Lung (tissue), 12 donors: ENCODE measurements around the gene ULK3. TPM values are rescaled to one million over a fixed set of nuclear protein-coding genes. Genes with fewer than 3 reads are reported as not detected.
A peak's percentile ranks its signal among the peaks of the same experiment; 100 is the strongest.

Source experiments
- ATAC-seq: fragments of 200-7000 bp; cut with Tn5 transposase; one replicate; pipeline ENCODE4 v1.9.1; 2020; ENCODE audit warnings: moderate number of reproducible peaks; ENCODE audit not compliant: insufficient read depth, low FRiP score
- DNase-seq, 3 donors: peaks; one replicate each; pipeline ENCODE4 v3.0.0-alpha.2; 2013 to 2017
- H3K27ac ChIP-seq, 2 donors: one replicate each; pipeline ENCODE4 v1.5.1; 2013; ENCODE audit warnings: mild to moderate bottlenecking in 2 of 2, moderate library complexity in 2 of 2, control low read depth in 1 of 2, inconsistent platforms in 1 of 2, low read depth in 1 of 2, low read length in 1 of 2
- H3K27me3 ChIP-seq, 3 donors: one replicate each; pipeline ENCODE4 v1.5.1; 2013; ENCODE audit warnings: low read length in 2 of 3; ENCODE audit not compliant: control insufficient read depth in 3 of 3, insufficient read depth in 3 of 3
- H3K36me3 ChIP-seq, 4 donors: one replicate each; pipeline ENCODE4 v1.5.1; 2013; ENCODE audit warnings: low read length in 4 of 4, mild to moderate bottlenecking in 1 of 4, moderate library complexity in 1 of 4; ENCODE audit not compliant: control insufficient read depth in 4 of 4, insufficient read depth in 4 of 4
- H3K4me1 ChIP-seq, 5 donors: one replicate each; pipeline ENCODE4 v1.5.1; 2013; ENCODE audit warnings: low read length in 5 of 5, mild to moderate bottlenecking in 2 of 5, moderate library complexity in 1 of 5; ENCODE audit not compliant: control insufficient read depth in 5 of 5, insufficient read depth in 5 of 5
- H3K4me3 ChIP-seq: one replicate; pipeline ENCODE4 v1.5.1; 2013; ENCODE audit warnings: mild to moderate bottlenecking, control low read depth, moderate library complexity
- H3K9ac ChIP-seq, 2 donors: one replicate each; pipeline ENCODE4 v1.5.1; 2013; ENCODE audit warnings: low read length in 2 of 2, control low read depth in 1 of 2; ENCODE audit not compliant: insufficient read depth in 1 of 2
- H3K9me3 ChIP-seq, 4 donors: one replicate each; pipeline ENCODE4 v1.5.1; 2013; ENCODE audit warnings: low read length in 3 of 4, mild to moderate bottlenecking in 1 of 4, moderate library complexity in 1 of 4; ENCODE audit not compliant: control insufficient read depth in 4 of 4, insufficient read depth in 3 of 4
- CTCF ChIP-seq: IDR thresholded peaks from 2 replicates; pipeline ENCODE4 v1.5.1; 2012; ENCODE audit warnings: mild to moderate bottlenecking; ENCODE audit errors: control extremely low read depth, extremely low read depth
- WGBS, 2 donors: extraction: QIAGEN DNeasy Blood & Tissue Kit; methylation state at CpG; one replicate each; pipeline ENCODE4 v1.1.7; 2013; 5-methylcytosine and 5-hydroxymethylcytosine counted together
- polyA plus RNA-seq, 2 donors: library from polyadenylated mRNA; stranded (reverse); fragments of 200-250 nt; gene quantifications; one replicate each; pipeline ENCODE4 v1.2.1, GENCODE V29; 2013
- total RNA-seq, 2 donors: library from RNA; depleted of rRNA in 1 of 2; stranded (reverse); fragments of >200 nt in 1 of 2; gene quantifications; one replicate each; pipeline ENCODE4 v1.2.1, GENCODE V29; 2014 to 2021
- donor health status: control.
- donor health status: control.
- donor health status: Bipolar disorder and iron deficiency.
- donor health status: healthy.
- donor health status: DM: yes; HTN: yes; CAD: no.

Gene ULK3
- total and polyA plus RNA-seq, 4 donors, result 20.6 to 54.5 (median 38.7) TPM

GRCh38 chr15:74801311-74801997 lies 41.5 kb downstream of the ULK3 start:
- Histone ChIP-seq H3K9me3 (no peaks in the 10 kb centered on the region), H3K4me1 (peaks cover 0 to 4% (median 0%) of the 10 kb centered on the region in 5 donors), H3K4me3 (no peak overlapping the region), H3K36me3 (peaks cover 3 to 50% (median 9%) of the 10 kb centered on the region in 4 donors), H3K27me3 (no peaks in the 10 kb centered on the region), H3K9ac (no peak overlapping the region), H3K27ac (no peak overlapping the region)
- ATAC-seq (no peak), DNase-seq (no peak)
- 89 to 91% methylated on average over 18 of the region's 18 CpGs for WGBS, 2 donors
- TF ChIP-seq CTCF, result no peak

- no peaks in the 10 kb centered on the region for H3K27me3 ChIP-seq
- no peak overlapping the region for H3K27ac ChIP-seq
- peaks cover 0 to 4% (median 0%) of the 10 kb centered on the region in 5 donors for H3K4me1 ChIP-seq
- H3K9ac ChIP-seq, result no peak overlapping the region
- H3K36me3 ChIP-seq, result peaks cover 3 to 50% (median 9%) of the 10 kb centered on the region in 4 donors
- ATAC-seq (no peak), DNase-seq (no peak)
- no peak overlapping the region for H3K4me3 ChIP-seq
- 86 to 89% methylated on average over 20 of the region's 20 CpGs for WGBS, 2 donors
- no peak for TF ChIP-seq CTCF
- no peaks in the 10 kb centered on the region for H3K9me3 ChIP-seq
These were observed 42.3 kb downstream of the ULK3 start for GRCh38 chr15:74800559-74801094.

GRCh38 chr15:74799856-74800558 lies 42.9 kb downstream of the ULK3 start:
- Histone ChIP-seq H3K36me3 (peaks cover 3 to 50% (median 9%) of the 10 kb centered on the region in 4 donors), H3K27ac (peak overlapping the region in 1 of 2 donors; percentile 20), H3K4me3 (no peak overlapping the region), H3K9me3 (no peaks in the 10 kb centered on the region), H3K4me1 (peaks cover 0 to 4% (median 0%) of the 10 kb centered on the region in 5 donors), H3K27me3 (no peaks in the 10 kb centered on the region), H3K9ac (no peak overlapping the region)
- peak in 2 of 3 donors; percentile 34 to 47 for DNase-seq
- WGBS, 2 donors, result 48% methylated on average over 18 of the region's 18 CpGs
- peak; percentile 85 for ATAC-seq
- TF ChIP-seq CTCF, result peak; percentile 96
